PC-9 (cell line): ENCODE measurements around the gene DHRS7. TPM values are rescaled to one million over a fixed set of nuclear protein-coding genes. Genes with fewer than 3 reads are reported as not detected.

Experiments
- BruUV-seq: library from RNA; stranded (reverse); fragments of 400-500 nt; replicated peaks from 2 replicates; lab custom pipeline; 2021; lab: Mats Ljungman, UMichigan
- CTCF ChIA-PET: fragments of 300-600 bp; sonication (Branson Sonifier 250); formaldehyde crosslinking; loops from one replicate; lab custom pipeline; 2022; ENCODE audit warnings: antibody characterized with exemption; lab: Charles Lee
- POLR2A ChIA-PET: fragments of 300-600 bp; sonication (Branson Sonifier 250); formaldehyde crosslinking; loops from one replicate; lab custom pipeline; 2022; ENCODE audit warnings: antibody characterized with exemption; ENCODE audit not compliant: unreplicated experiment; lab: Charles Lee
- DNase-seq, 2 experiments: peaks; one replicate each; pipeline versions ENCODE4 v3.0.0 to v3.0.0-alpha.2; 2015 to 2022; ENCODE audit warnings: mixed read lengths in 1 of 2
- H2AFZ ChIP-seq: fragments of 200-600 bp; sonication (generic); 2 replicates; pipeline ENCODE4 v1.8.1; 2017; ENCODE audit warnings: antibody characterized with exemption
- H3F3A ChIP-seq: fragments of 200-600 bp; sonication (generic); 2 replicates; pipeline ENCODE4 v1.8.1; 2017; ENCODE audit warnings: antibody characterized with exemption, mild to moderate bottlenecking, low read depth; ENCODE audit not compliant: insufficient read depth
- H3K27ac ChIP-seq: fragments of 200-600 bp; sonication (generic); 2 replicates; pipeline ENCODE4 v1.6.1; 2016; ENCODE audit warnings: mixed run types
- H3K27me3 ChIP-seq: fragments of 200-600 bp; sonication (generic); 2 replicates; pipeline ENCODE4 v1.6.1; 2016; ENCODE audit warnings: low read depth, mixed run types; ENCODE audit not compliant: insufficient read depth
- H3K36me3 ChIP-seq: fragments of 200-600 bp; sonication (generic); 2 replicates; pipeline ENCODE4 v1.6.1; 2016; ENCODE audit warnings: low read depth, mixed run types
- H3K4me1 ChIP-seq: fragments of 200-600 bp; sonication (generic); replicated peaks from 2 replicates; pipeline ENCODE4 v1.6.1; 2016; ENCODE audit warnings: mixed run types; ENCODE audit not compliant: insufficient read depth
- H3K4me2 ChIP-seq: fragments of 200-600 bp; sonication (generic); 2 replicates; pipeline ENCODE4 v1.6.1; 2017; ENCODE audit warnings: mixed run types
- H3K4me3 ChIP-seq: fragments of 200-600 bp; sonication (generic); 2 replicates; pipeline ENCODE4 v1.6.1; 2016; ENCODE audit warnings: mixed run types
- H3K79me2 ChIP-seq: fragments of 200-600 bp; sonication (generic); 2 replicates; pipeline ENCODE4 v1.6.1; 2017; ENCODE audit warnings: low read depth, mixed run types
- H3K9me2 ChIP-seq: fragments of 200-600 bp; sonication (generic); 2 replicates; pipeline ENCODE4 v1.8.1; 2017; ENCODE audit warnings: mild to moderate bottlenecking; ENCODE audit not compliant: insufficient read depth
- H3K9me3 ChIP-seq: fragments of 200-600 bp; sonication (generic); 2 replicates; pipeline ENCODE4 v1.8.1; 2016; ENCODE audit warnings: low read depth; ENCODE audit not compliant: insufficient read depth
- H4K20me1 ChIP-seq: fragments of 200-600 bp; sonication (generic); 2 replicates; pipeline ENCODE4 v1.8.1; 2017; ENCODE audit not compliant: insufficient read depth
- CTCF ChIP-seq: fragments of 200-600 bp; sonication (generic); conservative IDR thresholded peaks from 2 replicates; pipeline ENCODE4 v1.6.1; 2017; ENCODE audit warnings: mixed run types, antibody characterized with exemption, mild to moderate bottlenecking, moderate library complexity
- EZH2 ChIP-seq: fragments of 200-600 bp; sonication (generic); IDR thresholded peaks from 2 replicates; pipeline ENCODE4 v1.8.0; 2017; ENCODE audit warnings: antibody characterized with exemption, low read depth
- intact Hi-C: fragments of 100-400 bp; cut with micrococcal nuclease; formaldehyde crosslinking; loops from one replicate; pipeline ENCODE4 v1.10.0; 2022; ENCODE audit not compliant: unreplicated experiment
- total RNA-seq: library from RNA; stranded (reverse); gene quantifications from 2 replicates; pipeline ENCODE4 v1.2.3, GENCODE V29; 2021

The DHRS7 gene
- total RNA-seq, 1 experiment from 2014 or later, result 55.1 TPM

- H3K27ac ChIP-seq, result no peak overlapping the region
- H3K4me2 ChIP-seq, result peak overlapping the region; percentile 75
- no peaks in the 10 kb centered on the region for H3K27me3 ChIP-seq
- intact Hi-C loops, result loop anchor here (2.0 kb wide), 1 partner anchor 199 kb away; no protein-coding TSS in a partner anchor
- no peaks in the 10 kb centered on the region for H3K9me3 ChIP-seq
- H3K36me3 ChIP-seq, result no peaks in the 10 kb centered on the region
- no TSS peak for BruUV-seq
- CTCF ChIA-PET, result interaction anchor here (1.1 kb wide), 1 partner anchor 101 kb away, joined by 3 read pairs; no protein-coding TSS in a partner anchor
- peaks cover 30% of the 10 kb centered on the region for H3F3A ChIP-seq
- POLR2A ChIA-PET, result interaction anchor here (0.6 kb wide), 1 partner anchor 425 kb away, joined by 7 read pairs; no protein-coding TSS in a partner anchor
- H4K20me1 ChIP-seq, result no peaks in the 10 kb centered on the region
- no peaks in the 10 kb centered on the region for H3K9me2 ChIP-seq
- H3K4me1 ChIP-seq, result peaks cover 38% of the 10 kb centered on the region
- no peak for TF ChIP-seq EZH2
- no peak for TF ChIP-seq CTCF
- no peak for DNase-seq
- peak overlapping the region; percentile 87; the same call in 1 of the 2 replicates for H3K4me3 ChIP-seq
- H3K79me2 ChIP-seq, result peaks cover 26% of the 10 kb centered on the region
- H2AFZ ChIP-seq, result no peak overlapping the region
Observed at GRCh38 chr14:60163693-60164092, 1.5 kb downstream of the DHRS7 start.

- peaks cover 29% of the 10 kb centered on the region for H3K79me2 ChIP-seq
- peak overlapping the region; percentile 14; the same call in 1 of the 2 replicates for H3K27ac ChIP-seq
- peaks cover 30% of the 10 kb centered on the region for H3F3A ChIP-seq
- H4K20me1 ChIP-seq, result no peaks in the 10 kb centered on the region
- no peak for TF ChIP-seq EZH2
- no peak for TF ChIP-seq CTCF
- no peak overlapping the region for H2AFZ ChIP-seq
- ChIA-PET CTCF (interaction anchor here (0.6 kb wide), 1 partner anchor 97 kb away, joined by 3 read pairs; no protein-coding TSS in a partner anchor), POLR2A (interaction anchor here (0.6 kb wide), 2 partner anchors 23 to 97 kb away, joined by 6 to 8 read pairs; no protein-coding TSS in a partner anchor)
- no peaks in the 10 kb centered on the region for H3K27me3 ChIP-seq
- H3K9me2 ChIP-seq, result no peaks in the 10 kb centered on the region
- no peak overlapping the region for H3K4me3 ChIP-seq
- DNase-seq, result peak in 1 of 2 experiments; percentile 57
- no TSS peak for BruUV-seq
- peaks cover 37% of the 10 kb centered on the region for H3K4me1 ChIP-seq
- H3K36me3 ChIP-seq, result no peaks in the 10 kb centered on the region
- H3K9me3 ChIP-seq, result no peaks in the 10 kb centered on the region
- peak overlapping the region; percentile 29 for H3K4me2 ChIP-seq
- intact Hi-C loops, result no loop called here
Observed at GRCh38 chr14:60161196-60162107, 3.7 kb downstream of the DHRS7 start.

- Histone ChIP-seq H2AFZ (no peak overlapping the region), H3K4me1 (peaks cover 27% of the 10 kb centered on the region), H3K79me2 (peaks cover 29% of the 10 kb centered on the region), H3K4me2 (no peak overlapping the region), H4K20me1 (no peaks in the 10 kb centered on the region), H3K9me3 (no peaks in the 10 kb centered on the region), H3K9me2 (no peaks in the 10 kb centered on the region), H3K36me3 (no peaks in the 10 kb centered on the region), H3K4me3 (no peak overlapping the region), H3K27ac (no peak overlapping the region), H3K27me3 (no peaks in the 10 kb centered on the region), H3F3A (peaks cover 25% of the 10 kb centered on the region)
- intact Hi-C loops, result no loop called here
- ChIA-PET POLR2A (interaction anchor here (0.6 kb wide), 1 partner anchor 324 kb away, joined by 7 read pairs; no protein-coding TSS in a partner anchor), CTCF (interaction anchor here (0.6 to 0.7 kb wide), 3 partner anchors 10 to 857 kb away, joined by 8 to 16 read pairs (median 15); no protein-coding TSS in a partner anchor)
- BruUV-seq, result no TSS peak
- TF ChIP-seq CTCF, result no peak
- no peak for TF ChIP-seq EZH2
- DNase-seq, result no peak
Observed at GRCh38 chr14:60160422-60160821, 4.8 kb downstream of the DHRS7 start.
